Epithelial cell of esophagus (primary cell): ENCODE results near the gene CCNJL.
A peak's percentile ranks its signal among the peaks of the same experiment; 100 is the strongest.

Source experiments
- DNase-seq: peaks from one replicate; pipeline ENCODE4 v3.0.0; 2010; ENCODE audit warnings: low read depth
- H3K4me3 ChIP-seq: 2 replicates; pipeline ENCODE4 v1.5.1; 2011; ENCODE audit warnings: mild to moderate bottlenecking, low read length, control low read depth
- CTCF ChIP-seq: IDR thresholded peaks from 2 replicates; pipeline ENCODE4 v1.5.1; 2011; ENCODE audit warnings: low read depth, mild to moderate bottlenecking, low read length, control low read depth, inconsistent platforms; ENCODE audit not compliant: insufficient read depth; ENCODE audit errors: missing control alignments

The CCNJL gene

GRCh38 chr5:160305319-160305718 is 7.0 kb downstream of the CCNJL start:
- DNase-seq, result no peak
- no peak overlapping the region for H3K4me3 ChIP-seq
- no peak for TF ChIP-seq CTCF

GRCh38 chr5:160303690-160304089 is 8.7 kb downstream of the CCNJL start:
- no peak for TF ChIP-seq CTCF
- H3K4me3 ChIP-seq, result no peak overlapping the region
- DNase-seq, result no peak

- TF ChIP-seq CTCF, result no peak
- DNase-seq, result no peak
- H3K4me3 ChIP-seq, result no peak overlapping the region
These were observed 14.2 kb downstream of the CCNJL start for GRCh38 chr5:160298189-160298588.

GRCh38 chr5:160297776-160298175 is 14.6 kb downstream of the CCNJL start:
- no peak overlapping the region for H3K4me3 ChIP-seq
- DNase-seq, result no peak
- no peak for TF ChIP-seq CTCF

- no peak for TF ChIP-seq CTCF
- no peak overlapping the region for H3K4me3 ChIP-seq
- DNase-seq, result no peak
These were observed 15.4 kb downstream of the CCNJL start for GRCh38 chr5:160297004-160297403.

- no peak overlapping the region for H3K4me3 ChIP-seq
- no peak for TF ChIP-seq CTCF
- no peak for DNase-seq
These were observed 15.9 kb downstream of the CCNJL start for GRCh38 chr5:160296496-160296895.

GRCh38 chr5:160293901-160294561 is 18.3 kb downstream of the CCNJL start:
- TF ChIP-seq CTCF, result no peak

More at GRCh38 chr5:160293901-160294561, 18.3 kb downstream of the CCNJL start:
- peak; percentile 33 for DNase-seq
- no peak overlapping the region for H3K4me3 ChIP-seq
